NCI-H1694 treated with DMSO at 0.1 percent for 48 hours (cell line): ENCODE measurements around the gene LRWD1.
"Not testable (repeated sequence)": the region's sequence is repeated elsewhere in the genome, so short reads cannot be mapped to it uniquely, and the experiment has no call there.

ENCODE experiments used
- DNase-seq: peaks from one replicate; lab custom pipeline; 2025; lab: John Stamatoyannopoulos, UW

LRWD1 gene

GRCh38 chr7:102496861-102497260, 32.1 kb downstream of the LRWD1 start:
- DNase-seq = not testable (repeated sequence)

- DNase-seq = not testable (repeated sequence)
Observed at GRCh38 chr7:102497308-102497707, 32.5 kb downstream of the LRWD1 start.

- DNase-seq = not testable (repeated sequence)
Observed at GRCh38 chr7:102498321-102498720, 33.5 kb downstream of the LRWD1 start.

GRCh38 chr7:102503141-102503540, 38.4 kb downstream of the LRWD1 start:
- DNase-seq = not testable (repeated sequence)

GRCh38 chr7:102505298-102506185, 40.8 kb downstream of the LRWD1 start:
- not testable (repeated sequence) for DNase-seq

DNA sequence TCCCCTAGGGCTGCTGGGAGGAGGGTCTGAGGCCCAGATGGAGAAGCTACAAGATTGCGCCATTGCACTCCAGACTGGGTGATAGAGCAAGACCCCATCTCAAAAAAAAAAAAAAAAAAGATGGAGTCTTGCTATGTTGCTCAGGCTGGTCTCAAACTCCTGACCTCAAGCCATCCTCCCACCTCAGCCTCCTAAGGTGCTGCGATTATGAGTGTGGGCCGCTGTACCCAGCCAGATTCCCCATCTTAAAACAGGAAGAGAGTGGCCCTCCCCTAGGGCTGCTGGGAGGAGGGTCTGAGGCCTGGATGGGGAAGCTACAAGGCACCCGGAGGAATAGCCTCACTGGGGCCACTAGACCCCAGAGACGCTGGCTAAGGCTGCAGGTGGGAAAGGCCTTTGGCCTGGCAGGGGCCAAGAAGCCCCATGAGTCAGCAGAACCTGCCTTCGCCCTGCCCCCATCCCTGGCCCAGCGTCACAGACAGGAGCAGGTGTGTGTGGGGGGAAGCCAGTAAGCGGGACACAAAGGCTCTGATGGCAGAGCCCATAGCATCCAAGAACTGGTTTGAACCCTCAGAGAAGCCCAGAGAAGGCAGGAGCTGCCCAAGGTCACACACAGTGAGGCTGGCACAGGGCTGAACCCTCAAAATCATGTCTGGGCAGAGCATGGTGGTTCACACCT, 42.8 kb downstream of the LRWD1 start:
- DNase-seq = not testable (repeated sequence)

- not testable (repeated sequence) for DNase-seq
Observed at GRCh38 chr7:102510575-102510974, 45.8 kb downstream of the LRWD1 start.

DNA sequence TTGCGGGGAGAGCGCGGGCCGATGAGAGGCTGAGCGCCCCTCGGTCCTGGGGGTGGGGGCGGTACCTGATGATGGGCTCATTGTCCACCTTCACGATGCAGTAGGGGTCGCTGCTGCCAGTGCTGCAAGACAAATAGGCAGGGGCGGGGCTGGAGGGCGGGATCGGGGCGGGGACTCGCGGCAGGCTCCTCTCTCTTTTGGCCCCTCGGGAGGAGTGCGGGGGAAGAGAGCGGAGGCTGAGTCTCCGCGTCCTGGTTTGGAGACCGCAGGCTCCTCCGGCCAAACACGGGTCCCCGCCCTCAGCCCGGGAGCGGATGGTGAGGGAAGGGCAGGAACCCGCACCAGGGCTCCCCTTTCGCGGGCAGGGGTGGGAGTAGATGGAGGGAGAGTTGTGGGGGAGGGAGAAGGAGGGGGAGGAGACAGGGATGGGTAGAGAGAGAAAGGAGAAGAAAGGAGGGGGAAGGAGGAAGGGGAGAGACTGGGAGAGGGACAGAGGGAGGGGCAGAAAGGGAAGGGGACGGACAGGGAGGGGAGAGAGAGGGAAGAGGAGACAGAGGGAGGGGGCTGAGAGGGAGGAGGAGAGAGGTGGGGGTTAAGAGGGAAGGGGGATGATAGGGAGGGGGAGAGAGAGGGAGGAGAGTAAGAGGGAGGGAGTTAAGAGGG, 47.2 kb downstream of the LRWD1 start:
- not testable (repeated sequence) for DNase-seq

- not testable (repeated sequence) for DNase-seq
Observed at GRCh38 chr7:102512642-102513221, 47.9 kb downstream of the LRWD1 start.

DNA sequence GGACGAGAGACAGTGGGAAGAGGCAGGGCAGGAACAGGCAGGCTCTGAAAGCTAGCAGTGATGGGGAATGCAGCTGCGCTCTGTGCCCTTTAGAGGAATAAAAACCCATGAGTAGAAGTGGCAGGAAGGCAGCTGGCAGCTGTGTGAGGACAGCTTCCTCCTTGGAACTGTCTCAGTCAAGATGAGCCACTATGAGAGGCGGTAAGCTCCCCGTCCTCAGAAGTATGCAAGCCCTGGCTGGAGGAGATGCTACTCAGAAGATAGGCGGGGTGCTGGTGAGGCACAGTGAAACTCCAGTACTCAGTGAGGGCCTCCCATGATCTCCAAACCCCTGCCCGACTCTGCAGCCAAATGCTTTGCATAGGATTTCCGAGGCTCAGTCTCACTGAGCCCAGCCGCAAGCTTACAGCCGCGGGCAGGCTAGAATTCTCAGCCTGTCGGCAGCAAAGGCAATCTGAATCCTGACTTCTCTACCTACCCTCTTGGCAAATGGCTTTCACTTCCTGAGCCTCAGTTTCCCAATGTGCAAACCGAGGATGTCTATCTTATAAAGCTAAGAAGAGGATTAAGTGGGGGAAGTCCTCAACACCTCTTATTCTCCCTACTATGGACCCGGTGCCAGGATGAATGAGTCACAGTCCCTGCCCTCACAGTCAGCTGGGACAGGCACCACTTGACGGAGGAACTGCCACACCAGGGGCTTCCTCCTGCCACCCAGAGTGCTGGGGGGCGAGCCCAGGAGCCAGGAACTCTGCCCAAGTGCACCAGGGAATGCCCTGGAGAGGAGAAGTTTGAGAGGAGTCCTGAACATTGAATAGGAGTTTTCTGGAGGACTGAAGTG, 50.3 kb downstream of the LRWD1 start:
- DNase-seq = not testable (repeated sequence)

DNA sequence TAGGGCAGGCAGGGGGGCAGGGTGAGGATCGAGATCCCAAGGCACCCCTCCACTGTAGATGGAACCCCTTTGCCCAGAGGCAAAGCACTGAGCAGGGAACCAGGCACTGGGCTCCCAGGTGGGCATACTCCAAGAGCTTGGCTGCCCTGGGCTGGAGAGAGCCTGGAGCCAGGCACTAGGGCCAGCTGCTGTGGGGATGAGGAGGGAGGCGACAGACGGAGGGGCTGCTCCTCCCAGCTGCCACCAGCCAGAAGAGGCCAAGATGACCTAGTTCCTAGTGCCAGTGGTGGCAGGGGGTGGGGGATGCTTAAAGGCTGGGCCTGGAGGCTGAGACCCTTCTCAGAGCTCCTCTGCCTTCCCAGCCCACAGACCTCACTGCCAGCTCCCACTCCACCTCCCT, 51.1 kb downstream of the LRWD1 start:
- DNase-seq = not testable (repeated sequence)

- DNase-seq = not testable (repeated sequence)
Observed at GRCh38 chr7:102516951-102517350, 52.2 kb downstream of the LRWD1 start.

DNA sequence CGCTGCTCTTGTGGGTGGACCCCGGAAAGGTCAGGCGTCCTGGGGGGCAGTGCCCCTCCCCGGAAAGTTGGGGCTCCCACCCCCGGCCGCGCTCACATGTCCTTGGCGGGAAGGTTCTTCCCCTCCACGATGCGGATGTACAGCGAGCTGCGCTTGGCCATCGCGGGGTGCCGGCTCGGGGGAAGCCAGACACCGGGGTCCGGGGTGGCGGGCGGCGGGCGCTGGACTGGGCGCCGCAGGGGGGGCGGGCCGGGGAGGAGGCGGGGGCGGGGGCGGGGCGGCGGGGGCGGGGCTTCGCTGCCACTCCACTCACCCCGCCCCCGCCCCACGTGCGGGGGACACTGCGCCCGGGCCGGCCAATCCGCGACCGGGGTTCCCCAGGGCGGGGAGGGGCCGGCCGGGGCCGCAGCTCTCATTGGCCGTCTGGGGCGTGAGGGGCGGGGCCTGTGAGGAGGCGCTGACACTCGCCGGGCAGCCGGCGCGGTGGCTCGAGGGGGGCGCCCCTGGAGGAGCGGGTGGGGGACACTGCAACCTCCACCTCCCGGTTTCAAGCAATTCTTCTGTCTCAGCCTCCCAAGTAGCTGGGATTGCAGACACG, 52.9 kb downstream of the LRWD1 start, which contains the start of gene RASA4B:
Gene RASA4B (minus strand): TSS at position 228 of the 598 bp plus-strand sequence. CDS start 67 bp downstream, at position 161.
- DNase-seq = not testable (repeated sequence)

DNA sequence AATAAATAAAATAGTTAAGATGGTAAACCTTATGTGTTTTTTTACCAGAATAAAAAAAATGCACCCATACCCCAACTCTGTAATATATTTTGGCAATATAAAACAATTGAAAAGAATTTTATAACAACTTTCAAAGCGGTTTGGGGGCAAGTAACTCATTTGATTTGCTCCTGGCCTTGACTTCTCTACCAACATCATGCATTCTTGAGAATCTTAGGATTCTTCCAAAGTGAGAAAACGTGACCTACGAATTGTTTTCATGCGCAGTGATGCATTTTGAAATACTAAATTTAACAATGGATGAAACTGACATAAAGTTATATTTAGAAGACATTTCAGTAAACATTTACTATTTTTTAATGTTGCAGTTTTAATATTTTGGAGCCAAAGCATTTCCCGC, 56.0 kb downstream of the LRWD1 start:
- DNase-seq = not testable (repeated sequence)
